ENCODE measurements around the gene TAF1D.

The TAF1D gene

DNA sequence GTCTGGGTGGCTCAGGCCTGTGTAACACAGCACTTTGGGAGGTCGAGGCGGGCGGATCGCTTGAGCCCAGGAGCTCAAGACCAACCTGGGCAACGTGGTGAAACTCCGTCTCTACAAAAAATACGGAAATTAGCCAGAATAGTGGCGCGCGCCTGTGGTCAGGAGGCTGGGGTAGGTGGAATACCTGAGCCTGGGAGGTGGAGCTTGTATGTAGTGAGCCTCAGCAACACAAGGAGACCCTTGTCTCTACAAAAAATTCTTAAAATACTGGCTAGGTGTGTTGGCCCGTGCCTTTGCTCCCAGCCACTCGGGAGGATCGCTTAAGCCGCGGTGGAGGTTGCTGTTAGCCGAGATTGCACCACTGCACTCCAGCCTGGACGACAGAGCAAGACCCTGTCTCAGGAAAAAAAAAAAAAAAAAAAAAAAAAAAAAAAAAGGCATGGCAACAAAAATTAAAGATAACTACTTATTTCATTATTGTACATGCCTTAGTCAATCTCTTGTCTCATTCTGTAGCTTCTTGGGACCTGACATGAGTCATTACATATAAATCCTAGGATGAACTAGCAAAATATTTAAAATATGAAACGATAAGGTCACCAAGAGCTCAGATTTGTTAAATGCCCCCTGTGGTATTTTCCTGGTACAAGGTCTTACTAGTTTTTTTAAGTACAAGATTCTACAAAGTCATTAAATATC lies 1.1 kb downstream of the TAF1D start:
- H3K4me3 ChIP-seq (ENCODE audit: low read depth, low read length): peak overlapping the region; percentile 86
- peak; percentile 55 for DNase-seq (ENCODE audit: low read depth)
- no peak for TF ChIP-seq CTCF (conservative IDR thresholded peaks at IDR 0.05; ENCODE audit: low read depth, low read length)

DNA sequence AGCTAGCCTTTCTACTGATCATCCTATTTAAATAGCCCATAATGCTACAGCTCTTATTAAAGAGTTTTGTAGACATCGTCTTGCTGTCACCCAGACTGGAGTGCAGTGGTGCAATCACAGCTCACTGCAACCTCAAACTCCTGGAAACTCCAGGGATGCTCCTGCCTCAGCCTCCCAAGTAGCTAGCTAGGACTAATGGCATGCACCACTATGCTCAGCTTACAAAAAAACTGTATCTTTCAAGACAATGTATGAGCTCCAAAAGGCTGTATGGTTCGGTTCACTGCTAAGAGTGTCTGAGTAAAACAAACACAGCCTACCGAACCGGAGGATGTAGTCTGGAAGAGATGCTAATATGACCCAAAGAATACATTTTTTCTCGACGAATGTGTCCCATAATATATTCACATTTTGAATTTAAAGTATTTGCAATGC lies 2.6 kb downstream of the TAF1D start:
- DNase-seq (ENCODE audit: low read depth): peak; percentile 40
- peak overlapping the region; percentile 86 for H3K4me3 ChIP-seq (ENCODE audit: low read depth, low read length)
- TF ChIP-seq CTCF (conservative IDR thresholded peaks at IDR 0.05; ENCODE audit: low read depth, low read length): no peak

- no peak for TF ChIP-seq CTCF (conservative IDR thresholded peaks at IDR 0.05; ENCODE audit: low read depth, low read length)
- H3K4me3 ChIP-seq (ENCODE audit: low read depth, low read length): peak overlapping the region; percentile 86
- no peak for DNase-seq (ENCODE audit: low read depth)
Observed at GRCh38 chr11:93737904-93738612, 3.2 kb downstream of the TAF1D start.

GRCh38 chr11:93736129-93736528 lies 5.2 kb downstream of the TAF1D start:
- no peak for TF ChIP-seq CTCF (conservative IDR thresholded peaks at IDR 0.05; ENCODE audit: low read depth, low read length)
- H3K4me3 ChIP-seq (ENCODE audit: low read depth, low read length): no peak overlapping the region
- DNase-seq (ENCODE audit: low read depth): peak; percentile 62

- no peak for DNase-seq (ENCODE audit: low read depth)
- H3K4me3 ChIP-seq (ENCODE audit: low read depth, low read length): no peak overlapping the region
- no peak for TF ChIP-seq CTCF (conservative IDR thresholded peaks at IDR 0.05; ENCODE audit: low read depth, low read length)
Observed at GRCh38 chr11:93735627-93736026, 5.7 kb downstream of the TAF1D start.

DNA sequence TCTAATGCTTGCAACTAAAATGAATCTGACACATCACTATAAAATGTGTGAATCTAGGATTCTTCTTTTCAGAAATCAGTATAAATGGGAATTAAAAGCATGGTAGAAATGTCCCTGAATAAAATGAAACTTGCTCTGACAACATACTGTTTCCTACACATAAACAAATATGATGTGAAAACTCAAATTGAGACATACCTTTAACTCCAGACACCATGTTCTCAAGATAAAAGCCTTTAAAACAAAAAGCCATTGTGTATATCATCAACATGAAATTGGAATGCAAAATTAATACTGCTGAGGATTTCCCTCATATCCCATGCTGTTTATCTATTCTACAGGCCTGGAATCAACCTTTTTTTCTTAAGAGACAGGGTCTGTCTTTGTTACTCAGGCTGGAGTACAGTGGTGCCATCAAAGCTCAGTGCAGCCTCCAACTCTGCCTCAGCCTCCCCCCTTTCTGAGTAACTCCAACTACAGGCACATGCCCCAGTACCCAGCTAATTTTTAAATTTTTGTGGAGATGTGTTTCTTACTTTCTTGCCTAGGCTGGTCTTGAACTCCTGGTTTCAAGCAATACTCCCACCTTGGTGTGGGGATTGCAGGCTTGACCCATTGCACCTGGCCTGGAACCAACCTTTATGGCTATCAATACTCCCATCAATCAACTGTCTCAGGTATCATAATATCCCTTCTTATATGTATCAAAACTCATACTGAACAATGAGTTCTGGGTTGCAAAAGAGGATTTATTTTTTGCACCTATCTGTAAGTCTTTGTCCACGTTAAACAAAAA lies 6.7 kb downstream of the TAF1D start:
- TF ChIP-seq CTCF (conservative IDR thresholded peaks at IDR 0.05; ENCODE audit: low read depth, low read length): no peak
- H3K4me3 ChIP-seq (ENCODE audit: low read depth, low read length): no peak overlapping the region
- DNase-seq (ENCODE audit: low read depth): no peak
